ENCODE data around the gene SHMT2. TPM values are rescaled to one million over a fixed set of nuclear protein-coding genes. Genes with fewer than 3 reads are reported as not detected.

The SHMT2 gene
- total and polyA plus RNA-seq, 2 of the 13 experiments (the other 11 are each of a cell fraction or from before 2014, with no cell fraction given): 181 to 393 TPM

- TF ChIP-seq MIER3 (CRISPR knock-in tag; IDR thresholded peaks at IDR 0.05; ENCODE audit: borderline replicate concordance) (0 out of 2 replicates have a peak, but pooled peaks have one; percentile 61), ZNF512 (CRISPR knock-in tag; IDR thresholded peaks at IDR 0.05) (no peak; the same call in 1 of the 2 replicates), ZFP36L2 (CRISPR knock-in tag; IDR thresholded peaks at IDR 0.05) (no peak), HES4 (CRISPR knock-in tag; IDR thresholded peaks at IDR 0.05; ENCODE audit: borderline replicate concordance) (no peak), NFRKB (IDR thresholded peaks at IDR 0.05) (no peak), ZNF331 (CRISPR knock-in tag; IDR thresholded peaks at IDR 0.05) (peak; percentile 76; the same call in 1 of the 2 replicates), TBP (CRISPR knock-in tag; IDR thresholded peaks at IDR 0.05) (no peak), ZNF609 (CRISPR knock-in tag; IDR thresholded peaks at IDR 0.05; ENCODE audit: borderline replicate concordance) (no peak; the same call in 1 of the 2 replicates), PRDM10 (CRISPR knock-in tag; IDR thresholded peaks at IDR 0.05; ENCODE audit: low read depth) (no peak), SMAD1 (CRISPR knock-in tag; IDR thresholded peaks at IDR 0.05; ENCODE audit: borderline replicate concordance, low read depth) (no peak), SNAPC2 (CRISPR knock-in tag; IDR thresholded peaks at IDR 0.05) (no peak), ZNF432 (CRISPR knock-in tag; IDR thresholded peaks at IDR 0.05; ENCODE audit: borderline replicate concordance) (no peak), NFYB (CRISPR knock-in tag; IDR thresholded peaks at IDR 0.05) (no peak)
Observed at GRCh38 chr12:57238854-57239554, 9.5 kb downstream of the SHMT2 start (continued).

Data from HepG2 (cell line).